ENCODE data around the gene FXYD3. TPM values are rescaled to one million over a fixed set of nuclear protein-coding genes. Genes with fewer than 3 reads are reported as not detected.

The FXYD3 gene
- polyA plus RNA-seq, 1 of the 3 experiments (the other 2 are of a cell fraction): not detected

GRCh38 chr19:35123573-35123972 lies 8.0 kb downstream of the FXYD3 start:
- 91% methylated on average over 5 of the region's 5 CpGs for WGBS (ENCODE audit: low lambda C conversion rate)
- Histone ChIP-seq H3K4me3 (ENCODE audit: low read depth in 2 of 2, low read length in 1 of 2) (no peak overlapping the region), H3K4me1 (ENCODE audit: control insufficient read depth in 1 of 2, insufficient read depth in 2 of 2, low read depth in 1 of 2, low read length in 1 of 2) (peaks cover 0 to 8% of the 10 kb centered on the region in 2 experiments; a peak in 1 of 4 replicates), H3K4me2 (peak overlapping the region; percentile 89; the same call in 1 of the 2 replicates), H3K79me2 (ENCODE audit: insufficient read depth) (no peaks in the 10 kb centered on the region), H3F3A (replicated peaks; ENCODE audit: insufficient read depth) (no peaks in the 10 kb centered on the region), H3K27me3 (ENCODE audit: insufficient read depth) (no peaks in the 10 kb centered on the region; the same call in 1 of the 2 replicates), H3K27ac (ENCODE audit: low read depth in 2 of 2, low read length in 1 of 2) (no peak overlapping the region), H3K9me3 (no peaks in the 10 kb centered on the region), H4K20me1 (ENCODE audit: insufficient read depth) (no peaks in the 10 kb centered on the region), H3K9me2 (no peaks in the 10 kb centered on the region), H3K9ac (no peak overlapping the region), H3K36me3 (replicated peaks in 1 of 2; ENCODE audit: control insufficient read depth in 1 of 2, insufficient read depth in 2 of 2, low read length in 1 of 2) (no peaks in the 10 kb centered on the region), H2AFZ (ENCODE audit: low read depth) (no peak overlapping the region; the same call in 1 of the 2 replicates)
- CTCF ChIA-PET: interaction anchor here (0.9 to 7.5 kb wide), 5 partner anchors 9 to 79 kb away, joined by 4 to 60 read pairs (median 21); partner anchors contain the start of genes FXYD1, FXYD3, FXYD7 and LGI4
- POLR2A ChIA-PET: interaction anchor here (0.6 kb wide), 1 partner anchor 79 kb away, joined by 3 read pairs; no protein-coding TSS in a partner anchor
- TF ChIP-seq RFX5 (IDR thresholded peaks at IDR 0.05; ENCODE audit: low read length) (no peak), FOSL2 (IDR thresholded peaks at IDR 0.05; ENCODE audit: borderline replicate concordance, low read depth) (no peak), POLR2AphosphoS5 (IDR thresholded peaks at IDR 0.05; ENCODE audit: low read depth, low read length) (no peak), FOXJ3 (CRISPR knock-in tag; IDR thresholded peaks at IDR 0.05) (no peak), RAD21 (IDR thresholded peaks at IDR 0.05; ENCODE audit: low read length) (no peak), FOXM1 (IDR thresholded peaks at IDR 0.05; ENCODE audit: low read depth) (no peak), MEF2A (IDR thresholded peaks at IDR 0.05; ENCODE audit: borderline replicate concordance, low read depth) (no peak), IRF3 (IDR thresholded peaks at IDR 0.05; ENCODE audit: low read depth, low read length) (no peak), RXRA (IDR thresholded peaks at IDR 0.05; ENCODE audit: borderline replicate concordance, low read depth) (no peak), SIN3A (IDR thresholded peaks at IDR 0.05; ENCODE audit: borderline replicate concordance, low read depth, low read length) (no peak), REST (IDR thresholded peaks at IDR 0.05; ENCODE audit: low read depth, low read length) (no peak), TEAD4 (IDR thresholded peaks at IDR 0.05; ENCODE audit: borderline replicate concordance, insufficient read depth) (no peak), NRF1 (IDR thresholded peaks at IDR 0.05; ENCODE audit: low read depth, low read length) (no peak), YY1 (IDR thresholded peaks at IDR 0.05; ENCODE audit: low read depth) (no peak), TAF1 (IDR thresholded peaks at IDR 0.05; ENCODE audit: borderline replicate concordance, low read depth, low read length) (no peak), GABPA (IDR thresholded peaks at IDR 0.05; ENCODE audit: low read depth) (no peak), CHD2 (IDR thresholded peaks at IDR 0.05; ENCODE audit: low read length, partially characterized antibody) (no peak)
- TF ChIP-seq, protein P1, sequence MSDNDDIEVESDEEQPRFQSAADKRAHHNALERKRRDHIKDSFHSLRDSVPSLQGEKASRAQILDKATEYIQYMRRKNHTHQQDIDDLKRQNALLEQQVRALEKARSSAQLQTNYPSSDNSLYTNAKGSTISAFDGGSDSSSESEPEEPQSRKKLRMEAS (IDR thresholded peaks at IDR 0.05; ENCODE audit: low read depth): no peak
- TF ChIP-seq, protein P2, sequence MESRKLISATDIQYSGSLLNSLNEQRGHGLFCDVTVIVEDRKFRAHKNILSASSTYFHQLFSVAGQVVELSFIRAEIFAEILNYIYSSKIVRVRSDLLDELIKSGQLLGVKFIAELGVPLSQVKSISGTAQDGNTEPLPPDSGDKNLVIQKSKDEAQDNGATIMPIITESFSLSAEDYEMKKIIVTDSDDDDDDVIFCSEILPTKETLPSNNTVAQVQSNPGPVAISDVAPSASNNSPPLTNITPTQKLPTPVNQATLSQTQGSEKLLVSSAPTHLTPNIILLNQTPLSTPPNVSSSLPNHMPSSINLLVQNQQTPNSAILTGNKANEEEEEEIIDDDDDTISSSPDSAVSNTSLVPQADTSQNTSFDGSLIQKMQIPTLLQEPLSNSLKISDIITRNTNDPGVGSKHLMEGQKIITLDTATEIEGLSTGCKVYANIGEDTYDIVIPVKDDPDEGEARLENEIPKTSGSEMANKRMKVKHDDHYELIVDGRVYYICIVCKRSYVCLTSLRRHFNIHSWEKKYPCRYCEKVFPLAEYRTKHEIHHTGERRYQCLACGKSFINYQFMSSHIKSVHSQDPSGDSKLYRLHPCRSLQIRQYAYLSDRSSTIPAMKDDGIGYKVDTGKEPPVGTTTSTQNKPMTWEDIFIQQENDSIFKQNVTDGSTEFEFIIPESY (IDR thresholded peaks at IDR 0.05; ENCODE audit: borderline replicate concordance, low read depth): no peak
- DNase-seq: no peak

Measured in SK-N-SH (cell line).